ENCODE data around the gene IGHMBP2.

GRCh38 chr11:68948935-68949334, 45.2 kb downstream of the IGHMBP2 start:
- TF ChIP-seq POLR2A (IDR thresholded peaks at IDR 0.05) (no peak), CTCF (IDR thresholded peaks at IDR 0.05) (no peak)

All from esophagus squamous epithelium (tissue), 4 donors.